Activated CD4-positive, alpha-beta T cell treated with anti-CD3 and anti-CD28 coated beads for 36 hours (primary cell): ENCODE measurements around the gene CAMKK2. TPM values are rescaled to one million over a fixed set of nuclear protein-coding genes. Genes with fewer than 3 reads are reported as not detected.

Experiments
- ATAC-seq: fragments of 200-7000 bp; cut with Tn5 transposase; one replicate; pipeline ENCODE4 v1.10.0; 2021; ENCODE audit warnings: mild to moderate bottlenecking, moderate library complexity
- CTCF ChIA-PET: fragments of 350-600 bp; sonication (Branson Sonifier 250); formaldehyde crosslinking; loops from one replicate; lab custom pipeline; 2021; ENCODE audit warnings: antibody characterized with exemption; lab: Charles Lee
- POLR2A ChIA-PET: fragments of 350-600 bp; sonication (Branson Sonifier 250); formaldehyde crosslinking; loops from one replicate; lab custom pipeline; 2021; ENCODE audit warnings: antibody characterized with exemption, inconsistent platforms; lab: Charles Lee
- DNase-seq: peaks from one replicate; pipeline ENCODE4 v3.0.0-alpha.2; 2020
- H3K27ac Mint-ChIP-seq: one replicate; pipeline ENCODE4 v1.8.0; 2021; ENCODE audit warnings: mixed read lengths
- H3K27me3 Mint-ChIP-seq: one replicate; pipeline ENCODE4 v1.8.0; 2021; ENCODE audit warnings: mixed read lengths
- H3K36me3 Mint-ChIP-seq: one replicate; pipeline ENCODE4 v1.8.0; 2021; ENCODE audit warnings: low read depth, mixed read lengths
- H3K4me1 Mint-ChIP-seq: one replicate; pipeline ENCODE4 v1.8.0; 2021; ENCODE audit warnings: mixed read lengths
- H3K4me3 Mint-ChIP-seq: one replicate; pipeline ENCODE4 v1.8.0; 2021; ENCODE audit warnings: mild to moderate bottlenecking, moderate library complexity, mixed read lengths
- H3K9me3 Mint-ChIP-seq: one replicate; pipeline ENCODE4 v1.8.0; 2021; ENCODE audit warnings: low read depth, mixed read lengths
- intact Hi-C, 2 experiments: fragments of 100-400 bp; cut with DNase I in 1 of 2; cut with micrococcal nuclease in 1 of 2; formaldehyde crosslinking; loops; one replicate each; pipeline versions ENCODE4 v1.14.2 to v1.15.1; 2022 to 2024; cut with DNase I, micrococcal nuclease
- total RNA-seq, 2 experiments: library from RNA; stranded (reverse); gene quantifications; one replicate each; pipeline ENCODE4 v1.2.3, GENCODE V29; 2021

The CAMKK2 gene
- total RNA-seq, 2 experiments from 2014 or later, result 24.2 to 30.3 TPM

DNA sequence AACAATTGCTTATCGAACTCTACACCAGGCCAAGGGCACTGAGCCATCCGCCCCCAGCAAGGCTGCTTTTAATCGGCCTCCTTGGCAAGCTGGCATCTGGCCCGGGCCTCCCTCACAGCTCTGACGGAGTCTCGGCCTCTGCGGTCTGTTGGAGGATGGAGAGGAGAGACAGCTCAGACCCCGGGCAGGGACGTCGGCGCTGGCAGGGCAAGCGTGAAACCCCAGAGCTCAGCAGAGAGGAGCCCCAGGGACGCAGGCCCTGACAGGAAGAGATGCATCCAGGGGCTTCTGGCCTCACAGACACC is 17.5 kb downstream of the CAMKK2 start:
- no peaks in the 10 kb centered on the region for H3K9me3 Mint-ChIP-seq
- no peak overlapping the region for H3K4me3 Mint-ChIP-seq
- H3K27ac Mint-ChIP-seq, result no peak overlapping the region
- DNase-seq (no peak), ATAC-seq (no peak)
- POLR2A ChIA-PET, result interaction anchor here (0.7 kb wide), 1 partner anchor 11 kb away, joined by 3 read pairs; no protein-coding TSS in a partner anchor
- intact Hi-C loops, result no loop called here
- peaks cover 11% of the 10 kb centered on the region for H3K4me1 Mint-ChIP-seq
- CTCF ChIA-PET, result no interaction called here
- peaks cover 20% of the 10 kb centered on the region for H3K36me3 Mint-ChIP-seq
- H3K27me3 Mint-ChIP-seq, result no peaks in the 10 kb centered on the region

DNA sequence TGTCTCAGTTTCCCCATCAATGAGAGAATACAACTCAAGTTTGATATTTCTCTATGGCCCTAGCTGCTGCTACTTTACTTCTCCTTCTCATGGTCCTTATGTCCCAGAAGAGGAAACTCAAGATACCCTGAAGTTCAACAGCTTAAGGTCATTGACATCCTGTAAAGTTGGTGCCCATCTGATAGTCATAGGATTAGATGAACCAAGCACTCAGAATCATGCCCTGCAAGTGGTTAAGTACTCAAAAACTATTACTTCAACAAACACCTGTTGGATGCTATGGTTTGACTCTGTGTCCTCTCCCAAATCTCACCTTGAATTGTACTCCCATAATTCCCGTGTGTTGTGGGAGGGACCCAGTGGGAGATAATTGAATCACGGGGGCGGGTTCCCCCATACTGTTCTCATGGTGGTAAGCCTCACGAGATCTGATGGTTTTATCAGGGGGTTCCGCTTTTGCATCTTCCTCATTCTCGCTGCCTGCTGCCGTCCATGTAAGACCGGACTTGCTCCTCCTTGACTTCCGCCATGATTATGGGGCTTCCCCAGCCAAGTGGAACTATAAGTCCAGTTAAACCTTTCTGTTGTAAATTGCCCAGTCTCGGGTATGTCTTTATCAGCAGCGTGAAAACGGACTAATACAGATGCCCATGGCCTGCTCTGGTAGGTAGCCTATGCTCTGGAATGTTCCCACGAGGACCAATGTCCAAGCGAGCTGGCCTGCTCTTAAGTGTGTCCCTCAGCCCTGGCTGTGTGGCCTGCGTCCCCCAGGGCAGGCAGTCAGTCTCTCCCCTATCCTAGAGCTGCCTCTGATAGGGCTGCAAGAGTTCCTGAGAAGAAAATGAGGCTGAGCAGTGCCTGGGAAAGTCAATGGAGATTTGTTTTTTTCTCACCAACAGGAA is 18.1 kb downstream of the CAMKK2 start:
- no peak for ATAC-seq

GRCh38 chr12:121277374-121277759 is 19.1 kb downstream of the CAMKK2 start:
- intact Hi-C loops, result no loop called here
- CTCF ChIA-PET, result interaction anchor here (0.6 kb wide), 1 partner anchor 280 kb away, joined by 3 read pairs; no protein-coding TSS in a partner anchor
- Mint-ChIP-seq H3K36me3 (peaks cover 26% of the 10 kb centered on the region), H3K4me3 (no peak overlapping the region), H3K27me3 (no peaks in the 10 kb centered on the region), H3K9me3 (no peaks in the 10 kb centered on the region), H3K4me1 (peaks cover 11% of the 10 kb centered on the region), H3K27ac (peak overlapping the region; percentile 73)
- POLR2A ChIA-PET, result no interaction called here
- DNase-seq (no peak), ATAC-seq (peak; percentile 42)

More for the DNA sequence above, 18.1 kb downstream of the CAMKK2 start:
- Mint-ChIP-seq H3K4me3 (no peak overlapping the region), H3K4me1 (peaks cover 11% of the 10 kb centered on the region), H3K27me3 (no peaks in the 10 kb centered on the region), H3K27ac (no peak overlapping the region), H3K9me3 (no peaks in the 10 kb centered on the region), H3K36me3 (peaks cover 19% of the 10 kb centered on the region)
- no peak for DNase-seq
- ChIA-PET CTCF (no interaction called here), POLR2A (interaction anchor here (0.7 kb wide), 1 partner anchor 11 kb away, joined by 3 read pairs; no protein-coding TSS in a partner anchor)
- intact Hi-C loops, result no loop called here

GRCh38 chr12:121274036-121274763 is 22.3 kb downstream of the CAMKK2 start:
- intact Hi-C loops, result no loop called here
- ChIA-PET CTCF (interaction anchor here (0.7 kb wide), 1 partner anchor 60 kb away, joined by 3 read pairs; no protein-coding TSS in a partner anchor), POLR2A (no interaction called here)

DNA sequence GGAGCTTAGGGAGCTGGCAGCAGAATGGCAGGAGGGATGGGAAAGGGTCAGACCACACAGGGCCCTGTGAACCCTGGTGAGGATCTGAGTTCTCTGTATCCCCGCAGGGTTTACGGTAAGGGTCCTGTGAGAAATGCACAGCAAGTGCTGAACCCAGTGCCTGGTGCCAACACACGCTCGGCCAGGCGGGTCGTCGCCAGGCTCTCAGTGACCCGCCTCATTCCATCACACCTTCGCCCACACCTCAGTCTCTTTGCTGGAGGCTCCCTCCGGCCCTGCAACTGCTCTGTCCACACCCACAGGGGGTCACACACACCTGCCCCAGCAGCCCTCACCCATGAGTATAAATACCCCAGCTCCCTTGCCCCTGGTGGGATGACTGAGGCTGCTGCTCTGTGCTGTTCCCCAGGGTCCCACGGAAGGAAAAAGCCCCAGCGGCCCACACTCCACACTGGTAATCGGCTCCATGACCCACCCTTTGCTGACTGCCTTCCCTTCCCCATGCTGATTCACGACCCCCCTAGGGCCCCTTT is 23.1 kb downstream of the CAMKK2 start:
- no peak overlapping the region for H3K4me3 Mint-ChIP-seq
- ATAC-seq (no peak), DNase-seq (no peak)
- no peaks in the 10 kb centered on the region for H3K9me3 Mint-ChIP-seq
- H3K4me1 Mint-ChIP-seq, result peaks cover 11% of the 10 kb centered on the region
- POLR2A ChIA-PET, result no interaction called here
- intact Hi-C loops, result no loop called here
- H3K27me3 Mint-ChIP-seq, result no peaks in the 10 kb centered on the region
- H3K27ac Mint-ChIP-seq, result no peak overlapping the region
- H3K36me3 Mint-ChIP-seq, result peaks cover 42% of the 10 kb centered on the region
- CTCF ChIA-PET, result interaction anchor here (0.8 kb wide), 1 partner anchor 24 kb away, joined by 3 read pairs; no protein-coding TSS in a partner anchor

More at GRCh38 chr12:121274036-121274763, 22.3 kb downstream of the CAMKK2 start:
- Mint-ChIP-seq H3K4me1 (peaks cover 11% of the 10 kb centered on the region), H3K27me3 (no peaks in the 10 kb centered on the region), H3K27ac (no peak overlapping the region), H3K36me3 (peaks cover 37% of the 10 kb centered on the region), H3K4me3 (no peak overlapping the region), H3K9me3 (no peaks in the 10 kb centered on the region)
- DNase-seq, result no peak
- ATAC-seq, result no peak

GRCh38 chr12:121267822-121268221 is 28.7 kb downstream of the CAMKK2 start:
- DNase-seq (no peak), ATAC-seq (no peak)
- ChIA-PET POLR2A (no interaction called here), CTCF (interaction anchor here (0.6 kb wide), 1 partner anchor 37 kb away, joined by 3 read pairs; no protein-coding TSS in a partner anchor)
- Mint-ChIP-seq H3K9me3 (no peaks in the 10 kb centered on the region), H3K4me3 (no peak overlapping the region), H3K27ac (no peak overlapping the region), H3K4me1 (no peaks in the 10 kb centered on the region), H3K27me3 (no peaks in the 10 kb centered on the region), H3K36me3 (peaks cover 37% of the 10 kb centered on the region)
- intact Hi-C loops, result no loop called here

DNA sequence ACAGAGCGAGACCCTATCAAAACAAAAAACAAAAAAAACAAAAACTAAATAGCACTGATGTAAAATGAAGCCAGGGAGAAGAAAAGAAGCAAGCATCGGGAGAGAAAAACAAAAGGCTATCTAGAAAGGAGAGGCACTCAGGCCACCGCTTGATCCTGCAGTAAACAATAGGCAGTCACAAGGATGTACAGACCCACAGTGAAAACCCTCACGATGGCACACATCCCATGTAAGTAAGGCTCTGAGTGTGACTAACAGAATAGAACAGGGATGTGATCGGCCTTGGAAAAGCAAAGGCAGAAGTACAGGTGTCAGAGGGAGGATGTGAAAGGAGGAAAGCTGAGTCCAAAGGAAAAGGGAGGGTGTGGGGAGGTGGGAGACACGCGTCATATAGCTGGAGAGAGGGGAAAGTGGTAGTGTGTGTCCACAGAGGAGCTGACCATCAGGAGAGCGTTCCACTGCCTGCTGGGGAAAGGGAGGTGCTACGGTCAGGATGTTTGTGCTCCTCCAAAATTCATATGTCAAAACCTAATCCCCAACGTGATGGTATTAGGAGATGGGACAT is 31.5 kb downstream of the CAMKK2 start:
- no peaks in the 10 kb centered on the region for H3K4me1 Mint-ChIP-seq
- ATAC-seq (no peak), DNase-seq (no peak)
- no peaks in the 10 kb centered on the region for H3K27me3 Mint-ChIP-seq
- CTCF ChIA-PET, result interaction anchor here (0.7 kb wide), 1 partner anchor 810 kb away, joined by 4 read pairs; no protein-coding TSS in a partner anchor
- intact Hi-C loops, result no loop called here
- H3K4me3 Mint-ChIP-seq, result no peak overlapping the region
- no peaks in the 10 kb centered on the region for H3K9me3 Mint-ChIP-seq
- H3K27ac Mint-ChIP-seq, result no peak overlapping the region
- peaks cover 40% of the 10 kb centered on the region for H3K36me3 Mint-ChIP-seq
- POLR2A ChIA-PET, result no interaction called here

- DNase-seq, result no peak
- intact Hi-C loops, result no loop called here
- H3K4me1 Mint-ChIP-seq, result no peaks in the 10 kb centered on the region
- H3K36me3 Mint-ChIP-seq, result peaks cover 41% of the 10 kb centered on the region
- no peak for ATAC-seq
- H3K4me3 Mint-ChIP-seq, result no peak overlapping the region
- no peak overlapping the region for H3K27ac Mint-ChIP-seq
- H3K27me3 Mint-ChIP-seq, result no peaks in the 10 kb centered on the region
- ChIA-PET POLR2A (no interaction called here), CTCF (interaction anchor here (0.6 to 1.1 kb wide), 2 partner anchors 24 to 112 kb away, joined by 3 read pairs; no protein-coding TSS in a partner anchor)
- no peaks in the 10 kb centered on the region for H3K9me3 Mint-ChIP-seq
Measured at GRCh38 chr12:121264135-121264534, 32.4 kb downstream of the CAMKK2 start.

- intact Hi-C loops, result no loop called here
- no peak for ATAC-seq
- ChIA-PET POLR2A (no interaction called here), CTCF (interaction anchor here (0.6 to 1.1 kb wide), 2 partner anchors 25 to 113 kb away, joined by 3 read pairs; no protein-coding TSS in a partner anchor)
- H3K27me3 Mint-ChIP-seq, result no peaks in the 10 kb centered on the region
- DNase-seq, result no peak
- H3K36me3 Mint-ChIP-seq, result peaks cover 43% of the 10 kb centered on the region
- H3K27ac Mint-ChIP-seq, result no peak overlapping the region
- H3K9me3 Mint-ChIP-seq, result no peaks in the 10 kb centered on the region
- no peaks in the 10 kb centered on the region for H3K4me1 Mint-ChIP-seq
- H3K4me3 Mint-ChIP-seq, result no peak overlapping the region
Measured at GRCh38 chr12:121263206-121263935, 33.1 kb downstream of the CAMKK2 start.

GRCh38 chr12:121261398-121261797 is 35.1 kb downstream of the CAMKK2 start:
- ATAC-seq (no peak), DNase-seq (no peak)
- no peak overlapping the region for H3K4me3 Mint-ChIP-seq
- ChIA-PET POLR2A (no interaction called here), CTCF (no interaction called here)
- H3K4me1 Mint-ChIP-seq, result no peaks in the 10 kb centered on the region
- no peaks in the 10 kb centered on the region for H3K27me3 Mint-ChIP-seq
- peaks cover 46% of the 10 kb centered on the region for H3K36me3 Mint-ChIP-seq
- no peaks in the 10 kb centered on the region for H3K9me3 Mint-ChIP-seq
- H3K27ac Mint-ChIP-seq, result no peak overlapping the region
- intact Hi-C loops, result no loop called here
